SK-N-MC (cell line): ENCODE measurements around the gene TRAF3.

ENCODE experiments used
- EZH2 ChIP-seq: fragments of 200-600 bp; sonication (generic); IDR thresholded peaks from one replicate; pipeline ENCODE4 v1.6.1; 2017; ENCODE audit warnings: antibody characterized with exemption
- FOXP2 ChIP-seq: optimal IDR thresholded peaks from 2 replicates; pipeline ENCODE3; 2011; ENCODE audit warnings: mild to moderate bottlenecking, moderate library complexity; ENCODE audit not compliant: insufficient read depth; ENCODE audit errors: extremely low read length, control extremely low read depth

DNA sequence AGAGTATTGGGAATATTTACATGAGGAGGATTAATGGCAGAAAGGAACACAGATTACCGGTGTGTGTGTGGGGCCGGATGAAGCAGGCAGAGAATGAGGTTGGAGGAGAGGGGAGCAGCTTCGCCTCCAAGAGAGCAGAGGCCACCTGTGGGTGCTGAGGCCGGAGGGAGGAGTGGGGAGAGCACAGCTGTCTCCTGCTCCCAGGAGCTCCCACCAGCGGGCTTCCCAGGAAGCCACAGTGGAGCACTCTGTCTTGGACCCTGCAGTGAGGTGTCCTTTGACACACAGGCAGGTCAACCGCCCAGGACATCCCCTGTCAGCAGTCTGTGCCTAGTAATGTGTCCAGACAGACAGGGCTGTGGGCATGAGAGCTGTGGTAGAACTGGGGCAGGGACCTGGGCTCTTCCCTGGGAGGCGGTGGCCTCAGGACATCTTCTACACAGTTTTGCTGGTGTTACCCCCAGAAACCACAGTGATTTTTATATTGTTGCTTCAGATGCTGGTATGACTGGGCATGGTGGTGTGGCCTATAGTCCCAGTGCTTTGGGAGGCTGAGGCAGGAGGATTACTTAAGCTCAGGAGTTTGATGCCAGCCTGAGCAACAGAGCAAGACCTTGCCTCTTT is 126.8 kb downstream of the TRAF3 start:
- no peak for TF ChIP-seq EZH2
- no peak for TF ChIP-seq FOXP2
